ENCODE data around the gene MCF2L.

MCF2L gene

GRCh38 chr13:113114511-113115362 is 145.7 kb downstream of the MCF2L start:
- no peak for DNase-seq (ENCODE audit: low read depth)

- no peak for DNase-seq (ENCODE audit: low read depth)
These were observed 146.6 kb downstream of the MCF2L start for GRCh38 chr13:113115363-113116205.

GRCh38 chr13:113116206-113116800 is 147.3 kb downstream of the MCF2L start:
- no peak for DNase-seq (ENCODE audit: low read depth)

- no peak for DNase-seq (ENCODE audit: low read depth)
These were observed 147.9 kb downstream of the MCF2L start for GRCh38 chr13:113116871-113117271.

- DNase-seq (ENCODE audit: low read depth), result no peak
These were observed 148.4 kb downstream of the MCF2L start for GRCh38 chr13:113117335-113117872.

- DNase-seq (ENCODE audit: low read depth), result no peak
These were observed 148.9 kb downstream of the MCF2L start for GRCh38 chr13:113117911-113118260.

GRCh38 chr13:113118261-113119021 is 149.4 kb downstream of the MCF2L start:
- no peak for DNase-seq (ENCODE audit: low read depth)

GRCh38 chr13:113119166-113119821 is 150.3 kb downstream of the MCF2L start:
- no peak for DNase-seq (ENCODE audit: low read depth)

- DNase-seq (ENCODE audit: low read depth), result no peak
These were observed 150.8 kb downstream of the MCF2L start for GRCh38 chr13:113119822-113120189.

- DNase-seq (ENCODE audit: low read depth), result no peak
These were observed 151.5 kb downstream of the MCF2L start for GRCh38 chr13:113120300-113121182.

- DNase-seq (ENCODE audit: low read depth), result no peak
These were observed 152.3 kb downstream of the MCF2L start for GRCh38 chr13:113121183-113121927.

GRCh38 chr13:113121928-113122471 is 153.0 kb downstream of the MCF2L start:
- no peak for DNase-seq (ENCODE audit: low read depth)

GRCh38 chr13:113122550-113123225 is 153.7 kb downstream of the MCF2L start, which contains the start of gene F10:
F10 (plus strand) TSS chr13:113122799; CDS start chr13:113122856, 57 bp downstream.
- DNase-seq (ENCODE audit: low read depth), result no peak

GRCh38 chr13:113123226-113124201 is 154.5 kb downstream of the MCF2L start:
- no peak for DNase-seq (ENCODE audit: low read depth)

GRCh38 chr13:113124211-113124970 is 155.4 kb downstream of the MCF2L start:
- DNase-seq (ENCODE audit: low read depth), result no peak

- no peak for DNase-seq (ENCODE audit: low read depth)
These were observed 156.7 kb downstream of the MCF2L start for GRCh38 chr13:113125506-113126264.
